GM21528 (cell line): ENCODE measurements around the gene KRTAP4-7.
"Not testable (repeated sequence)": the region's sequence is repeated elsewhere in the genome, so short reads cannot be mapped to it uniquely, and the experiment has no call there.

Experiments used
- ATAC-seq: cut with Tn5 transposase; IDR thresholded peaks from one replicate; pipeline ENCODE4 v1.9.1; 2021; ENCODE audit warnings: mild to moderate bottlenecking, moderate library complexity; ENCODE audit not compliant: unreplicated experiment, low FRiP score

KRTAP4-7 gene

GRCh38 chr17:41084100-41084856 lies at the start of gene KRTAP4-7:
Gene KRTAP4-7, plus strand, starts transcription at chr17:41084150. Its CDS starts 57 bp downstream, at chr17:41084207.
- ATAC-seq, result not testable (repeated sequence)

- not testable (repeated sequence) for ATAC-seq
These were observed 49.5 kb upstream of the KRTAP4-7 start, which contains the start of gene KRTAP1-3 for GRCh38 chr17:41034346-41034935. Gene KRTAP1-3, minus strand, starts transcription at chr17:41034874. Its CDS starts 53 bp downstream, at chr17:41034821.

GRCh38 chr17:41037853-41038350 lies 46.0 kb upstream of the KRTAP4-7 start:
- no peak for ATAC-seq

DNA sequence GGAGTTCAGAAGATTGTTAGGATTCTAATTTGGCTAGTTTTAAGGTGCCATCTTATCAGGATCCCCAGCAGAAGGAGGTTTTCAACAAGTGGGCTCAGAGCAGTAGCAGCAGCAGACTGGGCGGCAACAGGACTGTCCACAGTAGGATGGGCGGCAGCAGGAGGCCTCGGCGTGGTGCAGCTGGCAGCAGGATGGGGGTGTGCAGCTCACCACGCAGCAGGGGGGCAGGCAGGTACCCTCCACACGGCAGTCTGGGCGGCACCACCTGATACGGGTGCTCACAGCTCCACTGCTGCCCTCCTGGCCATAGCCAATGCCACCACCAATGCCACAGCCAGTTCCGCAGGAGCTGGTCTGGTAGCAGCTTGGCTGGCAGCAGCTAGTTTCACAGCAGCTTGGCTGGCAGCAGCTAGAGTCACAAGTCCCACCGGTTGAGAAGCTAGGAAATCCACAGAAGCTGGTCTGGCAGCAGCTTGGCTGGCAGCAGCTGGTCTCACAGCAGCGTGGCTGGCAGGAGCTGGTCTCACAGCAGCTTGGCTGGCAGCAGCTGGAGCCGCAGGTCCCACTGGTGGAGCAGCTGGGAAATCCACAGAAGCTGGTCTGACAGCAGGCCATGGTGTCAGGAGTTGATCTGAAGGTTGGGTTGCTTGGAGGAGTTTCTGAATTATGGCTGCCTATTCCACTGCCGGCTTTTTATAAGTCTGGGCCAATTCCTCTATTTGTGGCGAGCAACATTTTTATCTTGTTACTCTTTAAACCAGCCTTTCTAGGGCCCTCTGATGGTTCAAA lies 43.0 kb upstream of the KRTAP4-7 start, which contains the start of gene KRTAP1-1:
TSS of gene KRTAP1-1 (minus strand) at position 668 of the 789 bp plus-strand sequence. CDS start at position 615, 53 bp downstream.
- ATAC-seq, result not testable (repeated sequence)

DNA sequence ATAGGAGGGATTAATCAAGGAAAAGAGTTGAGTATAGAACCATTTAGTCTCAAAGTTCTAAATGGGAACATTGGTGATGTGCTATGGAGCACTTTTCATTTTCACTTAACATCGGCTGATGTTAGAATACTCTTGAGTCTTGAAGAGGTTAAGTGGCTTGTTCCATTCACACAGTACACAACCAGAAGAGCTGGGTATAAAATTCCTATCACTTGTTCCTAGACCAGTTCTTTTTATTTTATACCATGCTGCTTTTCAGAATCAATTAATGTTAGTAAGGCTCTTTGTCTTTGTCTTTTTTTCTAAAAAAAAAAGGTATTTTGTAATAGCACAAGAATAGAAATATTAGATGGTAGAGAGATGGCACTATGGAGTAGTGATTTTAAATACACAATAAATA lies 41.0 kb upstream of the KRTAP4-7 start:
- no peak for ATAC-seq

GRCh38 chr17:41046735-41047465 lies 37.0 kb upstream of the KRTAP4-7 start, which contains the start of gene KRTAP2-1:
Gene KRTAP2-1, minus strand, starts transcription at chr17:41047316. Its CDS starts 49 bp downstream, at chr17:41047267.
- not testable (repeated sequence) for ATAC-seq

DNA sequence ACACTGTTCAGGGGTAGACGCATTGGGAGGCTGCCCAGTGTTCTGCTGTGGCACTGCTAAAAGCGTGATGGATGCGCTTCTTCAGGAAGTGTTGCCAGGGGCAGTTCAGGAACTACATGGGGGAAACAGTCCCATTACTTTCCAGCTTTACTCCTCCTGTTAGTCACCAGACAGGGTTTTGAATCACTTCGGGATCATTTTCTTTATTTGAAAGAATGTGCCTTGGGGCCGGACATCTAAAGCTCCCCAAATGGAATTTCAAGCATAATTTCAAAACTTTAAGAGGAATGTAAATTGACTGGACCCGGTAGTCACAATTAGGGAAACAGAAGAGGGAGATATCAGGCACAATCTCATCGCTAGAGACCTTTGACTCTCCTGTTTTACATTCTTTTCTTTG lies 35.5 kb upstream of the KRTAP4-7 start:
- ATAC-seq, result no peak

GRCh38 chr17:41049110-41049509 lies 34.8 kb upstream of the KRTAP4-7 start:
- no peak for ATAC-seq

- no peak for ATAC-seq
These were observed 31.4 kb upstream of the KRTAP4-7 start for GRCh38 chr17:41052566-41052965.

DNA sequence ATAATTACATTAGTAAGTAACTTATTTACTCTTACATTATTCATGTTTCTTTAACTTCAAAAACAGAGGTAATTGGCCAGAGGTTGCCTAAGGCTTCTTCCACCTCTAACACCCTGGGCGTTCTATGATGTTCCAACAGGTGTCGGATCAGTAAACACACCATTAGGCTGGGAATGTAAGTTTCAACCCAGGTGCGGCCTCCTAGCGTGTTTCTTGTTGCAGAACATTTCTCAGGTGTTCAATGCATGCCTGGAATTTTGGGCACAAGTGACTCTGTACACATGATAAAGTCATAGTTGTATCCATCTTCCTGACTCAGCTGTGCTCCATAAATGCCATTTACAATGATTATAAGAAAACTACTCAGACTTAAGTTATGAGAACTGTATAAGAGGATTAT lies 29.9 kb upstream of the KRTAP4-7 start:
- ATAC-seq, result no peak

DNA sequence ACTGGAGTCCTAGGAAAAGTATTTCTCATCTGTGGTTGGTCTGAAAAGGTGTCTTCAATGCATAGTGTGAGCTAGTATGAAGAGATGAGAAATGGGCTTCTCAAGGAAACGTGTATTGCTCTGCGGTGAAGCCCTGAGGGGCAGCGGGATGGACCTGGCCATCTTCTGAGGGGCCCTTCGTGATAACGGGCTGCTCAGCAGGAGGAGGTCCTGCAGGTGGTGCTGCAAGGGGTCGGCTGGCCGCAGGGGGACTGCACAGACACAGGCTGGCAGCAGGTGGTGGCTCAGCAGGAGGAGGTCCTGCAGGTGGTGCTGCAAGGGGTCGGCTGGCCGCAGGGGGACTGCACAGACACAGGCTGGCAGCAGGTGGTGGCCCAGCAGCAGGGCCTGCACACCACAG lies 29.4 kb upstream of the KRTAP4-7 start:
- ATAC-seq, result not testable (repeated sequence)

DNA sequence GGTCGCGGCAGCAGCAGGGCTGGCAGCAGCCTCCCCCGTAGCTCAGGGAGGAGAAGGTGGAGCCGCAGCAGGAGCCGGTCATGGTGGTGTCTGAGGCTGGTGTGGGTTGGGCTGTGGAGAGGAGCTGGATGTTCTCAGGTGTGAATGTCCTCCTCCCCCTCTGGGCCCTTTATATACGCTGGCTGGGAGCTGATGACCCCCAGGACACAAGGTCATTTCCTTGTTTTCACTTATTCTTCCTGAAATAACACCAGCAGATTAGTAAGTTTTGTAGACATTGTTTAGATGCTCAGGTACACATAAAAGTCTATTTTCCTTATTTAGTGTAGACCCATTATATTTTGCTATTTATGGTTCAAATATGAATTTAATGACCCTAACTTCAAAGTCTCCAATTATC lies 28.8 kb upstream of the KRTAP4-7 start, which contains the start of gene KRTAP2-2:
TSS of gene KRTAP2-2 (minus strand) at position 101 of the 400 bp plus-strand sequence. CDS start at position 82, 19 bp downstream.
- ATAC-seq, result not testable (repeated sequence)

- ATAC-seq, result no peak
These were observed 26.4 kb upstream of the KRTAP4-7 start for GRCh38 chr17:41057547-41057946.

DNA sequence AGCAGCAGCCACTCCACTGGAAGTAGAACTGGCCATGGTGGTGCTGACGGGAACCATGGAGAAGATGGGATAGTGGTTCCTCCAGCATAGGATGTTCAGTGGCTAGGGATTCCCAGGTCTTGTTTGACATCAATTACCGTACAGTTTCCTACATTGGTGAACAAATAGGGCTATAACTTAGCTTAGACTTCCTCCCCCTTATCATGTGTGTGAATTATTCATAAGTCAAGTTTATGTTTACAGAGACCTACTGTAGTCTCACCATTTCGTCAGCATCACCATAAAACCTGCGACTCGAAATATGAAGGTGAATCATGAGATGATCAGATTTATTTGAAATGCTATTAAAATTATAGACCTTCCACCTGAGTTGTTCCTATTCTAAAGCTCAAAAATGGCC lies 25.2 kb upstream of the KRTAP4-7 start:
- no peak for ATAC-seq

DNA sequence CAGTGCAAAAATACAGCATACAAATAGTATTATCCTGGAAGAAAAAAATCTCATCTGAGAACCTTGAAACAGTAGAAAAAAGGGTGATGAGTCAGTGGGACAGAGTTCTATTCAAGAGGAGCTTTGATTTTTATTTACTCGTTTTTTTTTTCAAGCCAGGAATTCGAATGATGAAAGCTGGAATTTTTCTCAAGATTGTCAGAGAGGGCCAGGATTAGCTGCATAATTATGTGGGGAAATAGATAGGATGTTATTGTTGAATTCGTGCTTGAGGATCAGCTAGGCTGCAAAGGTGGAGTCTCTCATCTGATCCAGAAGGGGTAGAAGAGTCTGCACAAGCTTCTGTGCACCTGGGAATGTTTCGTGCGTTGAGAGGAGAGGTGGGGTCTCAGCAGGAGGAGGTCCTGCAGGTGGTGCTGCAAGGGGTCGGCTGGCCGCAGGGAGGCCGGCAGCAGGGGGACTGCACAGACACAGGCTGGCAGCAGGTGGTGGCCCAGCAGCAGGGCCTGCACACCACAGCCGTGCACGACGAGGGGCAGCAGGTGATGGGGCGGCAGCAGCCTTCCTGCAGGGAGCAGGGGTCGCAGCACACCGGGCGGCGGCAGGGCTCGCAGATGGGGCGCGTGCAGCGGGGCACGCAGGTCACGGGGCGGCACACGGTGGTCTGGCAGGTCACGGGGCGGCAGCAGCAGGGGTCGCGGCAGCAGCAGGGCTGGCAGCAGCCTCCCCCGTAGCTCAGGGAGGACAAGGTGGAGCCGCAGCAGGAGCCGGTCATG lies 24.5 kb upstream of the KRTAP4-7 start:
- ATAC-seq, result not testable (repeated sequence)

DNA sequence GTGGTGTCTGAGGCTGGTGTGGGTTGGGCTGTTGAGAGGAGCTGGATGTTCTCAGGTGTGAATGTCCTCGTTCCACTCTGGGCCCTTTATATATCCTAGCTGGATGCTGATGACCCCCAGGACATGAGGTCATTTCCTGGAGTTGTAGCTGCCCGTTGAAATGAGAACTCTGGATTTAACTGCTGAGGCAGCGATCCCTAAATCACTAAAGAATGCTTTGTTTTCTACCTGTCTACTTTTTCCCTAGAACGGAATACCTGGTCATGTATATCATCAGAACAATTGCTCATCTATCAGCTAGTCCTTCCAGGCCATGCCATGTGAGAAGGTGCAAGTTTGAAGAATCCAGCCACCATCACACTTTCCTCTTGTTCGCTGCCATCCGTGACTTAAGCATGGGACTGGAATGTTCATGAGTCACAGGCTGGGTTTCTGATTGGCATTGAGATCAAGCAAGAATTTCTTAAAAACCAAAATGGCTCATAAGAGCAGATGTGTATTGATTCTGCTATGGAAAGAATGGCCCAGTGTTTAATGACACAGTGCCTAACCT lies 23.8 kb upstream of the KRTAP4-7 start, which contains the start of gene KRTAP2-3:
TSS of gene KRTAP2-3 (minus strand) at position 63 of the 553 bp plus-strand sequence. CDS start 64 bp downstream, outside the sequence.
- ATAC-seq, result no peak

GRCh38 chr17:41061964-41062363 lies 22.0 kb upstream of the KRTAP4-7 start:
- no peak for ATAC-seq

GRCh38 chr17:41063449-41063848 lies 20.5 kb upstream of the KRTAP4-7 start:
- no peak for ATAC-seq

DNA sequence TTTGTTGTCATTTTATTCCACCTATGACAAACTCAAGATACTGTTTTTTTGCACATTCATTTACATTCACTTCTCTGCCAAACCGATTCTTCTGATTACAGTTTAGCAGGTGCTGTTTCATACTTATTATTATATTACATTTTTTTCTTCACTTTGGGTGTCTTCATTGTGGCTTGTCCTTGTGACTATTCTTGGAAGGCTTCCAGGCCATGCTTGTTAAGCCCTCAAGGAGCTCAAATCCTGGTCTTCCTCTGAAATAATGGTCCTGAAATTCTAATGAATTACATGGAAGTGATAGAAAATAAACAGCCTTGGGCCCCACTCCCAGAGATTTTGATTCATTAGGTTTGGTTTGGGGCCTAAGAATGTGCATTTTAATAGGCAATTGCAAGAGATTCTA lies 19.6 kb upstream of the KRTAP4-7 start:
- ATAC-seq, result no peak
